Measurements from ENCODE around the gene CCDC170.
"Not testable (repeated sequence)": the region's sequence is repeated elsewhere in the genome, so short reads cannot be mapped to it uniquely, and the experiment has no call there.

CCDC170 gene

DNA sequence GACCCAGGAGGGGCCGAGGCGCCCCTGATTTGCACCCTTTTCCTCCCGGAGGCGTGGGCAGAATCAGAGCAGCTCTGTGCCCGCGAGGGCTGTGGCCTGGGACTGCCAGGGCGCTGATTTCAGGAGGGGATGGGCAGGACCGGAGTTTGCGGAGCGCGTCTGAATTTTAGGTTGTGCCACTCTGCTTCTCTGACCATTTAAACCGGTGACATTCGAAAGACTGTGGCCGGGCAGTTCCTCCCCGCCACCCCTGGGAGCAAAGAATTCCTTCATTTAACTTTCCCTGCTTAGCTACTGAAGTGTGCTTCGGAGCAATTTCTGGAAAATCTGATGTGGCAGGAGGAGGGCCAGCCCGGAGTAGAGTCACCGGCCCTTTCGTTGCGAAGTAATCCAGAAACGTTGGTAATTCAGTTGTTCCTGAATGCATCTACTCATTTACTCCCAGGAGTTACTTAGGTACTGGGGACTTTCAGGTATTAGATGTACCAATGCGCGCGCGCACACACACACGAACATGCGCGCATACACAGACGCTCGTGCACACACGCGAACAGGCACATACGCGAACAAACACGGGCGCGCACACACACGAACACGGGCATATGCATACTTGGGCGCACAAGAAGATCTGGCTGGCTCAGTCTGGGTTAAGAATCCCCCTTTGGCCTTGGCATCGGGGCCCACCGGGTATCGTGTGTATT is 568 bp downstream of the CCDC170 start:
- DNase-seq (ENCODE audit: low read depth), result no peak

DNA sequence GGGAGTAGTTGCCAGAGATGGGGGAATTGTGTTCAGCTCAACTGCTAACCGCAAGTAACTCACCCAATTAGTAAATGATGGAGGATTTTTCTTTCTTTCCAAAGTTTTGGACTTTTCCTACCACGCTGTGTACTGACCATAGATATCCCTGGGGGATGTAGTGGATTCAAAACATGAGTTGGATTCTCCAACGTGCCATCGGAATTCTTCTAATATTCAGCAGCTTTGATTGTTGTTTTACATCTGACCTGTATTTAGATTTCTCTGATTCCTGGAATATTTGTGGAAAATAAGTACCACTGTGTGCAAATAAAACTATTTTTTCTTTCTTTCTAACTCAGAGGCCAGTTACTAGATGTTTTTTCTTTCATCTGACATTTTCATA is 1.1 kb downstream of the CCDC170 start:
- DNase-seq (ENCODE audit: low read depth), result no peak

DNA sequence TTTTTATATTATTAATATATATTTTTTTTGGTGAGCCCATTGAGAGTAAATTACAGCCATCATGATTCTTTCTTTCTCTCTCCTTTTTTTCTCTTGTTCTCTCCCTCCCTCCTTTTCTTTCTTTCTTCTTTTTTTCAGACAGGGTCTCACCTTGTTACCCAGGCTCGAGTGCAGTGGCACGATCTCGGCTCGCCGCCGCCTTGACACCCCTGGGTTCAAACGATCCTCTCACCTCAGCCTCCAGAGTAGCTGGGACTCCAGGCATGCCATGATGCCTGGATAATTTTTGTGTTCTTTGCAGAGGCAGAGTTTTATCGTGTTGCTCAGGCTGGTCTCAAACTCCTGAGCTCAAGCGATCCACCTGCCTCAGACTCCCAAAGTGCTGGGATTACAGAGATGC is 1.6 kb downstream of the CCDC170 start:
- no peak for DNase-seq (ENCODE audit: low read depth)

DNA sequence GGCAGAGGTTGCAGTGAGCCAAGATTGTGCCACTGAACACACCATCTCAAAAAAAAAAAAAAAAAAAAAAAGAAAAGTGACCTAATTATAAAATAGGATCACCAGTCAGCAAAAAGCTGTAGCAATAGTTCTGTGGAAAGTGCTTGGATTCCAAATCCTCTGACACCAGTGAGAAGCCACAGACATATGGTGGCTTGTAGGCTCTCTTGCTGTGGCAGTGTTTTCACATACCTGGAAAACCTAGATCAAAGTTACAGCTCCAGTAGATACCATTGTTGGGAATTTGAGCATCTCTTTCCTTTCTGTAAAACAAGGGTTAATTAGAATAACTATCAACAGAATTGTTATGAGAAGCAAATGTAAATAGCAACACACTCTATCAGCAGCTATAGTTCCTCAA is 4.1 kb downstream of the CCDC170 start:
- DNase-seq (ENCODE audit: low read depth), result no peak

DNA sequence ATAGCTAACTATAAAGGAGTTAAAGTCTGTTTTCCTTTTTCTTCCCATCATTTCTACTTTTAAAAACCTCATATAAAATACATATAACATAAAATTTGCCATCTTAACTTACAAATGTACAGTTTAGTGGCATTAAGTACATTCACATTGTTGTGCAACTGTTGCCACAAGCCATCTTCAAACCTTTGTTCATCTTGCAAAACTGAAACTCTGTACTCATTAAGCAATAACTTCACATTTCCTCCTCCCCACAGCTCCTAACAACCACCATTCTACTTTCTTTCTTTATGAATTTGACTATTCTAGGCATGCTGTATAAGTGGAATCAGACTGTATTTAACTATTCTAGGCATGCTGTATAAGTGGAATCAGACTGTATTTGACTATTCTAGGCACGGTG is 4.5 kb downstream of the CCDC170 start:
- no peak for DNase-seq (ENCODE audit: low read depth)

DNA sequence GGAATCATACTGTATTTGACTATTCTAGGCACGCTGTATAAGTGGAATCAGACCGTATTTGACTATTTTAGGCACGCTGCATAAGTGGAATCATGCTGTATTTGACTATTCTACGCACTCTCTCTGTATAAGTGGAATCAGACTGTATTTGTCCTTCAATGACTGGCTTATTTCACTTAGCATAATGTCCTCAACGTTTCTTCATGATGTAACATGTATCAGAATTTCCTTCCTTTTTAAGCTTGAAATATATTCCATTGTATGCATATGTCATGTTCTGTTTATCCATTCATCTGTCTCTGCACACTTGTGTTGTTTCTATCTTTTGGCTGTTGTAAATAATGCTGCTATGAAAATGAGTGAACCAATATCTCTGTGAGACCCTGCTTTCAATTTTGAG is 5.7 kb downstream of the CCDC170 start:
- DNase-seq (ENCODE audit: low read depth), result no peak

DNA sequence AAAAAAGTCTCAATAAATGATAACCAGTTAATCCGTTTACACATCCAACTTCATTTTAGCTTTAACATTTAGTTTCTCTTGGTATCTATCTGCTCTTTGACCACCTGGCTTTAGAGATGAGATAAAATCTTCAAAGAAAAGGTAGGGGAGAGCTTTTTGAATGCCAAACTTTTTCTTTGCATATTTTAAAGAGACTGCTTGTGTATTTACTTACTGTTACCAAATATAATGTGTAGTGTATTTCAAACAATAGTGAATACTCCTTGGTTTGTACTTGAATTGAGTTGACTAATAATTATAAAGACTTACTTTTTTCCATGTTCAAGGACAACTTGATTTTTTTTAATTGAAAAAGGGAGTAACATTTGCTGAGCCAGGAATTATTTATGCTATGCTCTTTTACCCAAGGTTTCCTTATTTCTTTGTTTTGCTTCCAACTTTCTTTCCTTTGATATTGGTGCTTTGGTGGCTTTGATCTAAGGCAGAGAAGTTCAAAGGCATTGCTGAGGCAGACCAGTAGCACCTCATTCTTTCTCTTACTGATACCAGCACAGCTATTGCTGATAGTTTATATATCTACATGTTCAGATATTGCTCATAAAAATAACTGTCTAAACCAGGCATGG is 7.8 kb downstream of the CCDC170 start:
- DNase-seq (ENCODE audit: low read depth), result no peak

DNA sequence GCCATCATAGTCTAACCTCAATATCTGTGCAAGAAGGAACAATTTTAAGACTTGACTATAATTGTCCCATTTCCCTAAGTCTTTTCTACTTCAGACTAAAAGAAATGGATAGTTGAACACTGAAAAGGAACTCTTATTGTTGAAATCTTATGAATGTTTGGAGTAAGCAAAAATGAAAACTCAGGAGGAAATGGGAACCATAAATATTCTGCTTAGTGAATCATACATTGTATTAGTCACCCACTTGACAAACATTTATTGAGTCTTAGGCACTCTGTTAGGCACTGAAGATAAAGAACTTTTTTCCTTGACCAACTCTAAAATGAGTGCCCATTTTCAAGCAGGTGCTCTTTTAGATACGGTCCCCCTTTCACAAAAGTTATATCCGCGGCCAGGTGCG is 8.7 kb downstream of the CCDC170 start:
- no peak for DNase-seq (ENCODE audit: low read depth)

DNA sequence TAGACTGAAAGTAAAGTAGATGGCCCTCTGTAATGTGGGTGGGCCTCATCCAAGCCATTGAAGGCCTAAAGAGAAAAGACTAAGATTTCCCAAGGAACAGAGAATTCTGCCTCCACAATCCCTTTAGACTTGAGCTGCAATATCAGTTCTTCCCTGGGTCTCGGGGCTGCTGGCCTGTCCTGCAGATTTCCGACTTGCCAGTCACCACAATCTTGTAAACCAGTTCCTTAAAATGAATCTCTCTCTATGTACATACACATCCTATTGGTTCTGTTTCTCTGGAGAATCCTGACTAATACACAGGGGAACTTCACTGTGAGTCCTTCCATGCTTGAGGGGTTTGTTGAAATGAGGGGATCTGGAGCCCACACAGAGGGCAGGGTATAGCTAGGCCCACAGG is 12.9 kb downstream of the CCDC170 start:
- DNase-seq (ENCODE audit: low read depth), result no peak

DNA sequence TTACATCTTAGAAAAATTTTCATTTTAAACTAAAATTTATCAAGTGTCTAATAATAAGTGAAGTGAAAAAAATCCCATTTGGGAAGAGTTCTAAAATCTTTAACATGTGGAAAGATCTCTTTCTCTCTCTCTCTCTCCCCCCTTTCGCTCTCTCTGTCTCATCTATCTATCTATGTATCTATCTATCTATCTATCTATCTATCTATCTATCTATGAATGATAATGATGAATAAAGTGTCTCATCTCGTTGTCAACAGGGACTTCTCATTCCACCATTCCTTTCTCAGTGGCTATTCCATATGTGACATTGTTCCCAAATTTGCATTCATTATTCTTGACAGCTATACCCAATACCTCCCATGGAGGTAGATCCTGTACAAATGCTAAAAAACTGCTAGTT is 15.2 kb downstream of the CCDC170 start:
- no peak for DNase-seq (ENCODE audit: low read depth)

DNA sequence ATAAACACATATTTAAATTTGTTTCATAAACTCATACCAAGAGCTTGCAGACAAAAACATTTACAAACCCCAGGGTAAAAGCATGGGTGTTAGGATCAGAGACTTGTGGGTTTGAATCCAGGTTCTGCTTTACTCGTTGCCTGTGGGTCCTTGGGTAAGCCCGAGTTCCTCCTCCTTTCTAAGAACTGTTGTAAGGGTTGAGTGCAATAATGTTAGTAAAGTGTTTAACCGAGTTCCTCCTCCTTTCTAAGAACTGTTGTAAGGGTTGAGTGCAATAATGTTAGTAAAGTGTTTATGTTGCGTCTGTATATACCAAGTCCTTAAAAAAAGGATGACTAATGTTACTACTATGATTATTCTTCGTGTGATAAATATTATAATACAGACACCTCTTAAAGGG is 18.7 kb downstream of the CCDC170 start:
- no peak for DNase-seq (ENCODE audit: low read depth)

DNA sequence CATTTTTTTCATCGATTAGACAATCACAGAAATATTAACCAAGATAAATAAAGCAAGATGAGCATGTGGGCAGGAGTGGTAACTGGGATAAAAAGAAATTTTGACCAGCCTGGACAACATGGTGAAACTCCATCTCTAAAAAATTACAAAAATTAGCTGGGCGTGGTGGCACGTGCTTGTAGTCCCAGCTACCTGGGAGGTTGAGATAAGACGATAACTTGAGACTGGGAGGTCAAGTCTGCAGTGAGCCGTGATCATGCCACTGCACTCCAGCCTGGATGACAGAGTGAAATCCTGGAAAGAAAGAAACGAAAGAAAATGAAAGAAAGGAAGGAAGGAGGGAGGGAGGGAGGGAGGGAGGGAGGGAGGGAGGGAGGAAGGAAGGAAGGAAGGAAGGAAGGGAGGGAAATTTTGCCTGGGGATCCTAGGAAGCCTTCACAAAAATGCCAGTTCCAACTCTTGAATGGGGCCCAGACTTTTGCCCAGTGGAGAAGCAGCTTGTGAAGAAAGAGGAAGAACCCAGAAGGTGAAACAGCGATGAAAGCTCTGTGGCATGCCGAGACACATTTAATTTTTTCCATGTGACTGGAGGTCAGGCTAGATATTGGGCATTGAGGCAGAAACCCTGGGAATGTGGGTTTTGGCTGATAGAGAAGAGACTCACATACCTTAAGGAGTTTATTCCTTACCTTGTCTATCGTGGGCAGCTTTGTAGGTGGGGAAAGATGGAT is 20.3 kb downstream of the CCDC170 start:
- no peak for DNase-seq (ENCODE audit: low read depth)

DNA sequence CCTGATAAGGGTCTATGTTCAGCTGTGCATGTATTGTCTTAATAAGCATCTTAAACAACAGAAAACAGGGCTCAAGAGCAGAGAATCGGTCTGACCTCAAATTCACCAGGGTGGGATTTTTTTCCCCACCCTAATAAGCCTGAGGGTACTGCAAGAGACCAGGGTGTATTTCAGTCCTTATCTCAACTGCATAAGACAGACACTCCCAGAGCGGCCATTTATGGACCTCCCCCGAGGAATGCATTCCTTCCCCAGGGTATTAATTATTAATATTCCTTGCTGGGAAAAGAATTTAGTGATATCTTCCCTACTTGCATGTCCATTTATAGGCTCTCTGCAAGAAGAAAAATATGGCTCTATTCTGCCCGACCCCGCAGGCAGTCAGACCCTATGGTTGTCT is 25.2 kb downstream of the CCDC170 start:
- not testable (repeated sequence) for DNase-seq (ENCODE audit: low read depth)

DNA sequence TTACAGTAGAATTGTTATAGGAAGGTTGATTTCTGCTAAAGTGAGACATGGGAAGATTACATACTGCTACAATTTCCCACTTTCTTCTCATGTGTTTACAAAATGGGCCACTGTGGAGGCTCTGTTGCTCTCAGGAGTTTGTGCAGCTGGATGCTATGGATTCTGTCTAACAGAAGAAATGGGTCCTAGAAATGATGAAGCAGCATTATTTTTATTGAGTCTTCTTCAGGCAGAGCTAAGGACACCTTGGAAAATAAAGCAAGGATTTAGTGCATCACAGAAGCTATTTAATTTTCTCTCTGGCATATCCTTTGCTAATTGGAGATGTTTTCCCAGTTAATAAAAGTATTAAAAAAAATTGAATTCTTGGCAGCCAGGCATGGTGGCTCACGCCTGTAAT is 29.2 kb downstream of the CCDC170 start:
- DNase-seq (ENCODE audit: low read depth), result no peak

DNA sequence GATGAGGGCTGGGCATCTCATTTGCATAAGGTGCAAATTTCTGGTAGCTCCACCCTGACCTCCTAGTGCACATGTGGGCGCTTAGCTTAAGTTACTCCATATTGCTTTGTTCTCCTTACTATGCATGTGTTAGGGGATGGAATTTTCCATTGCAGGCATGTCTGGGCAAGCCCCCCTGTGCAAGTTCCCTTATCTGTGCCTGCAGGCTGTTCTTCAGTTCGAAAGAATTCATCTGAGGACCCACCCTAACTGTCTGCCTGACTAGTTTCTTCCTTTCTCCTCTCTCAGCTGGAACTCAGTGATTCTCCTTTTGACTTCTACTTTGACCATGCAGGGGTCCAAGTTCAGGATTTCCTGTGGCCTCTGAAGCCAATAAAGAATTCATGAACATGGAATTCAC is 30.2 kb downstream of the CCDC170 start:
- DNase-seq (ENCODE audit: low read depth), result no peak

DNA sequence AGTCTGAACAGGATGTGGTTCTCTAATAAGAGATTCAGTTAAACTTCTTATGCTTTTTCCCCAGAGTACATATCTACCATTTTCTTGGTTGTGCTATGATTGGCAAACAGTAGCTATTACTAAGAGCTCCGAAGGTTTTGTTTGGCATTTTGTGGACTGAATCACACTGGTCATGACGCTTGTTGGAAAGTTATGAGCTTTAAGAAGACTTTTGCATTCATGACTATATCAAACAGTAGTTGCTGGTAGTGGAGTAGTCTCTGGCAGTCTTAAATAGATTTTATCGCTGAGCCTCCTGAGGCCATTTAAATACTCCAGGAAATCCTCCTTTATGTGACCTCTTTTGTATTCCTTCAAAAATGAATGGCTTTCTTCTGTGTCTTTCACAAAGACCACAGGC is 40.8 kb downstream of the CCDC170 start:
- DNase-seq (ENCODE audit: low read depth), result no peak

DNA sequence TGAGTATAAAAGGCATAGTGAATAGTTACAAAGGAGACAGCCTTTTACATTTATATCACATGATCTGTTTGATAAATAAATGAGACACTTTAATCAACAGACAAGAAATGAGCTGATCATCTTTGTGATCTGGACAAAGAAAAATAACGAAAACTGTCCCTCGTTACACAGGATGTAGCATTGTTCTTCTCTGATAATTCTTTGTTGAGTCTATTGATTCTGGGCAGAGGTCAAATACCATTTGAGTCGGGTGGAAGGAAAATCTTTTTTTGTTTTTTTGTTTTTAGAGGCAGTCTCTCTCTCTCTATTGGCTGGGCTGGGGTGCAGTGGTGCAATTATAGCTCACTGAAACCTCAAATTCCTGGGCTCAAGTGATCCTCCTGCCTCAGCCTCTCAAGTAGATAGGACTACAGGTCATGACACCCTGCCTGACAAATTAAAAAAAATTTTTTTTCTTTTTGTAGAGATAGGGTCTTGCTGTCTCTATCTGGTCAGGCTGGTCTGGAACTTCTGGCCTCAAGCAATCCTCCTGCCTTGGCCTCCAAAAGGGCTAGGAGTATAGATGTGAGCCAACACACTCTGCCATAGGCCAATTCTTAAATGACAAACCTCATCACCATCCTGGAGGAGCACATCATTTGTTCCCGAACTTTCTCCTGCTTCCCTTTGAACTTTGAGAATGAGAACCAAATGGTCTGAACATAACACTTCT is 41.8 kb downstream of the CCDC170 start:
- DNase-seq (ENCODE audit: low read depth), result no peak

DNA sequence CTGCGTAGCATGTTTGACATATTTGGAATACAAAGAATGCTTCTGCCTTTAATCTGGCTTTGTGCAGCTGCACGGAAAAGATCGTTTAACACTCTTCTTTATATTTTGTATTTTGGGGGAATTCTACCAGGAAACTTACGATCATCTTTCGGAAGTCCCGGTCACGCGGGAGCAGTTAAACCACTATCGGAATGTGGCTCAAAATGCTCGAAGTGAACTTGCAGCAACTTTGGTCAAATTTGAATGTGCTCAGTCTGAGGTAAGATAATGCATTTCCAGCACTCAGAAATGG is 42.3 kb downstream of the CCDC170 start:
- no peak for DNase-seq (ENCODE audit: low read depth)

DNA sequence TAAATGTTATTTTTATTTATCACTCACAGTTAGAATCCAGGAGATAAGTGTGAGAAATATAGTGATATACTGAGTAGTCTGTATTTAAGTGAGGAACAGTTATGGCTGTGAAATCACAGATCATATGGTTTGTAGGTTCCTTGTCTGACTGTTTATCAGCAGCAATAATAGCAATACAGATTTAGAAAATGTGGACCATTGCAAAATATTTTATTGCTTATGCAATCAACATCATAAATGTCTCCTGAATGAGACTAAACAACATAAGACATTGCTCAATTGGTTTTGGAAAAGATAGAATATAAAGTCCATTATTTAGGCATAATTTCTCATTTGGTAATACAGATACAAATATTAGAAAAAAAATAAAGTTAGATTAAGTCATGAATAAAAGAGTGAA is 43.7 kb downstream of the CCDC170 start:
- DNase-seq (ENCODE audit: low read depth), result no peak

DNA sequence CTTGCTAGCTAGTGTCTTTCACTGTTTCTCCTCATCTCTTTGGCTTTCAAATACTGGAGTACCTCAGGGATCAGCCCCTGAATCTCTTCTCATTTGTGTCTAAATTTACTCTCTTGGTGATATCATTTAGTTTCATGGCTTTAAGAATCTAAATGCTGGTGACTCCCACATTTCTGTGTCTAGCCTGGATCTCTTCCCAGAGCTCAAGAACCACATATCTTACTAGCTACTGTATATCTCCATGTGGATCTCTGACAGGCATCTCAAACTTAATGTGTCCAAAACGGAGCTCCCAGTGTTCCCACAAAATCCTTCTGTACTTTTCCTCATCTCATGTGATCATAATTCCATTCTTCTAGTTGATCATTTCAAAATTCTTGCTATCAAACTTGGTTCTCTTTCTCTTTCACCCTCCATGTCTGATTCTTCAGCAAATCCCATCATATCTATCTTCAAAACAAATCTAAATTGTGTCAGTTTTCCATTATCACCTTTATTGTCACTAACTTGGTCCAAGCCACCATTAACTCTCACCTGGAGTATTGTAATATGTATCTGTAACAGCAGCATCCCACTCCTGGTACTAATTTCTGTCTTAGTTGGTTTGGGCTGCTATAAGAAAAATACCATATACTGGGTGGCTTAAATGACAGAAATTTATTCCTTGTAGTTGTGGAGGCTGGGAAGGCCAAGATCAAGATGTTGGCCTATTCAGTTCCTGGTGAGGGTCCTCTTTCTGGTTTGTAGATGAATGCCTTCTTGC is 45.9 kb downstream of the CCDC170 start:
- no peak for DNase-seq (ENCODE audit: low read depth)

DNA sequence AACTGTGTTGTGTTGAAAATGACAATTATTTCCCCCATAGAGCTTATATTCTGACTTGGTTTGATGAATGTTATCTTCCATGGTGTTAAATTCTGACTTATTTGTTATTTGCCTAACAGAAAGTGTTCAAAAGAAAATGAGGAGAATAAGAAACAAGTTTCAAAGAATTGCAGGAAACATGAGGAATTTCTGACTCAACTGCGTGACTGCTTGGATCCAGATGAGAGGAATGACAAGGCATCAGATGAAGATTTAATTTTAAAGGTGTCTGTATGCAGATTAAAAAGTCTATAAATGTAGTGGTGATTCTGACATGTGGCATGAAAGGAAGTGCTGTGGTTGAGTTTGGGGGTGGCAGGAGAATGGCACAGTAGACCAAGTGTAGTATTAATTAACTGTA is 50.6 kb downstream of the CCDC170 start:
- DNase-seq (ENCODE audit: low read depth), result no peak

DNA sequence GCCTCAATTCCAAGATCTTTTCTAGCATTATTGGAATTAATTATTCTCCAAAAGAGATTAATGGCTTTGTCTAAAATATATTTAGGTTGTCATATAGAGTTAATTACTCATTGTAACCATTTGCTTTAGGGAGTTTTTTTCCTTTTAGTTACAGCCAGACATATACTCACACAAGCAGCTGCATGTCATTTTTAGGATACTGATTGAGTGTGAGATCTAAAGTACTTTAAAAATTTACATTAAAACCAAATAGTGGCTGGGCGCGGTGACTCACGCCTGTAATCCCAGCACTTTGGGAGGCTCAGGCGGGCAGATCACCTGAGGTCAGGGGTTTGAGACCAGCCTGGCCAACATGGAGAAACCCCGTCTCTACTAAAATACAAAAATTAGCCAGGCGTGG is 51.1 kb downstream of the CCDC170 start:
- not testable (repeated sequence) for DNase-seq (ENCODE audit: low read depth)

Data from T-helper 22 cell (primary cell).